ENCODE results near the gene WDR7.

DNA sequence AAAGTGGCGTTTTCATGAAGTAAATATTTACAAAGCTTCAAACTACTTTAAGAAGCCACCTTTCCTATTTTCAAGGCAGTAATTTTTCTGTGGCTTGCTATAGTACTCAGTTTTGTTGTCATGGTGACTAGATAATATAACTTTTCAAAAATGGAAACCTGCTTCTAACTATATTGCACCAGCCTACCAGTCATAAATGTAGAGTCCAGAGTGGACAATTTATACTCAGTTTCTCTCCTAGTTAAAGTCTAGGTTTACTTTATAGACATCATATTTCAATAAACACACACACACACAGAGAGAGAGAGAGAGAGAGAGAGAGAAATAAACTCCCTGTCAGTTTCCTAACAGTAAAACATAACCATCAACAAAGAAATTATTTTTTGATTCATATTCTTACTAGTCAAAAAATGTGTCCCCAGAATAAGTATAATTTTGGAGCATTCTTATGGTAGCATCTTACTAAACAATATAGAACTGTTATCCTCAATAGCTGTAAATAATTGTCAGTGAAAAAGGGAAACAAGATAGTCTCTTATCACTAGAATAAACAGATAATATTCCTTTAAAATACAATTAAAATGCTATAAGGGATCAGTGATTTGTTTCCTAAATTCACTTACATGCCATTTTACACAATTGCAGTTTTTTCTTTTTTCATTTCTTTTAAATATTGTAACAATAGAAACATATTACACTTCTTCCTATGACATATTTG lies 332.3 kb downstream of the WDR7 start:
- TF ChIP-seq, protein P1, sequence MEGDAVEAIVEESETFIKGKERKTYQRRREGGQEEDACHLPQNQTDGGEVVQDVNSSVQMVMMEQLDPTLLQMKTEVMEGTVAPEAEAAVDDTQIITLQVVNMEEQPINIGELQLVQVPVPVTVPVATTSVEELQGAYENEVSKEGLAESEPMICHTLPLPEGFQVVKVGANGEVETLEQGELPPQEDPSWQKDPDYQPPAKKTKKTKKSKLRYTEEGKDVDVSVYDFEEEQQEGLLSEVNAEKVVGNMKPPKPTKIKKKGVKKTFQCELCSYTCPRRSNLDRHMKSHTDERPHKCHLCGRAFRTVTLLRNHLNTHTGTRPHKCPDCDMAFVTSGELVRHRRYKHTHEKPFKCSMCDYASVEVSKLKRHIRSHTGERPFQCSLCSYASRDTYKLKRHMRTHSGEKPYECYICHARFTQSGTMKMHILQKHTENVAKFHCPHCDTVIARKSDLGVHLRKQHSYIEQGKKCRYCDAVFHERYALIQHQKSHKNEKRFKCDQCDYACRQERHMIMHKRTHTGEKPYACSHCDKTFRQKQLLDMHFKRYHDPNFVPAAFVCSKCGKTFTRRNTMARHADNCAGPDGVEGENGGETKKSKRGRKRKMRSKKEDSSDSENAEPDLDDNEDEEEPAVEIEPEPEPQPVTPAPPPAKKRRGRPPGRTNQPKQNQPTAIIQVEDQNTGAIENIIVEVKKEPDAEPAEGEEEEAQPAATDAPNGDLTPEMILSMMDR (IDR thresholded peaks at IDR 0.05) = no peak
- TF ChIP-seq POLR2AphosphoS5 (IDR thresholded peaks at IDR 0.05) = no peak
